Myocyte (in vitro differentiated cells): Measurements from ENCODE around the gene CHST15. TPM values are rescaled to one million over a fixed set of nuclear protein-coding genes. Genes with fewer than 3 reads are reported as not detected.
A peak's percentile ranks its signal among the peaks of the same experiment; 100 is the strongest.

Experiments used
- DNase-seq: peaks from one replicate; pipeline ENCODE4 v3.0.0-alpha.2; 2012; ENCODE audit warnings: low read depth
- total RNA-seq: library from RNA; depleted of rRNA; stranded (reverse); fragments of >200 nt; gene quantifications from 2 replicates; pipeline ENCODE4 v1.2.3, GENCODE V29; 2014

Gene CHST15
- total RNA-seq, 1 donor from 2014 or later = 26.9 TPM

DNA sequence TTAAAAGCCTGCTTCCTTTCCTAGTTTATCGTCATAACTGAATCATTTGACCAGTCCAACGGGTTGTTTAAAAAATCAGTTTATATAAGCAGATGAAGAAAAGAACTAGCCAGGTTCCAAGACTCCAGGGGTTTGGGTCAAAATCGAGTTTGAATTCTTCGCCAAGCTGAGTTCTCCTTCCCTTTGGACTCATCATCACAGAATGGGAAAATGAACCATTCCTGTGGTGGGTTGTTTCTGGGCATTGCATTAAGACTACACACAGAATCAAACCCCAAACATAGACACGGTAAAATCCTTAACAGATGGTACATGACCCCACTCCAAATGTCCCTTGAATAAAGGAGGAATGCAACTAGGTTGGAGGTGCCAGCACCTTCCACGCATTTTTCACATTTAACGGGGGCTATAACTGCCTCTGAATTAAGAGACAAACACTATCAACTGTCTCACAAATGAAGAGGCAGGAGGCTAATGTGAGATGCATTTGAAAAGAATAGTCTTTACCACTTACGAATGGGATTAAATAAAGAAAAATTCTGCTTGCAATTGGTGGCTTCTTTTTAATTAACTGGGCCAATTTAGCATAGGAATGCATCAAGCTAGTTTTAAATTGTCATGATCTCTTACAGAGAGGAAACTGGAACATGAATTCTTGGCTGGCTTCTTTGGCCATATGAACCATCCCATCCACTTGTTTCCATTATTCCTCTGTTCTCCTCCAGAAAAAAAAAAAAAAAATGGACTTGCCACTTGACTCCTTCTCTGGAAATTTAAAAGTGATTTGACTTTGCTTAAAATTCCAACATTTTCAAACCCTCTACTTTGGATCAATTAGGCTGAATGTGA lies 61.1 kb downstream of the CHST15 start:
- no peak for DNase-seq

DNA sequence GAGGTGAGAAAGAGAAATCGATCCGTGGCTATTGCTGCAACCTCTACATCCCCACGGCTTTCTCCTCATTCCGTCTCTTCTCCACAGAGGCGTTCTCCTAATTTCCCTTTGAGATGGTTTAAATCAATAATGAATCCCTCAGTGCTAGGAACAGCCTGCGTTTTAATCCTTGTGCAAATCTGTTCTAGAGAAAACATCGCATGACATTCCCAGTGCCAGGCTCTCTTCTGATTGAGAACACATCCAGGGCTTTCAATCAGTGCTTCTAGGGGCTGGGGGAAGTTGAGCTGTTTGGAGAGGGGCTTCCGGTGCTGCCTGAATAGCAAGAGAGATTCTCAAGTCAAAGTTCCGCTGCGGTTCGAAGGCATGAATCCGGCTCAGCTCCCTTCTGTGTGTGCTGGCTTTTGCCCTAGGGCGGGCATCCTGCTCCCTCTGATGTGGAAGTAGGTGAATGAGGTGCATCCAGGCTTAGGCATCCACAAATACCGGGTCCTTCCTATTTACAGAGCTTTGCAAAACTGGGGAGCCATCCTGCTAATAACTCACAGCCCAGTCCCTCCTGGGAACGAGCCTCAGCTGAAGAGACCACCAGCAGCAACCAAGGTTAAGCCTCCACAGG lies 62.8 kb downstream of the CHST15 start:
- no peak for DNase-seq

DNA sequence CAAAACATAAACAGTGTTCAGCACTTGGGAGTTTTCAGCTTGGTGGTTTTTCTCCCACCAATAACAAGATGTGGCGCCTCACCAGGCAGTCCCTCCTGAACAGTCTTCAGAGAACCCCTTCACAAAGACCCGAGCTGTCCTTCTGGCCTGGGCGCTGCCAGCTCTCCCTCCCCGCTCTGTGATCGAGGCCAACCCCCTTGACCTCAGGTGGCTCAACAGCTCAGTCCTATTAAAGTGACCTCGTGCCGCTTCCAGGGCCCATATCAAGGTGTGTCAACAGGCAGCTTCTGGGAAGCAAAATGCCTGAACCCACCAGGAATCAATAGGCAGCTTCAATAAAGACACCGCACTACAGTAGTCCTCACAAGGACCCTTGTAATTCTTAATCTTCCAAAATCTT lies 63.3 kb downstream of the CHST15 start:
- no peak for DNase-seq

DNA sequence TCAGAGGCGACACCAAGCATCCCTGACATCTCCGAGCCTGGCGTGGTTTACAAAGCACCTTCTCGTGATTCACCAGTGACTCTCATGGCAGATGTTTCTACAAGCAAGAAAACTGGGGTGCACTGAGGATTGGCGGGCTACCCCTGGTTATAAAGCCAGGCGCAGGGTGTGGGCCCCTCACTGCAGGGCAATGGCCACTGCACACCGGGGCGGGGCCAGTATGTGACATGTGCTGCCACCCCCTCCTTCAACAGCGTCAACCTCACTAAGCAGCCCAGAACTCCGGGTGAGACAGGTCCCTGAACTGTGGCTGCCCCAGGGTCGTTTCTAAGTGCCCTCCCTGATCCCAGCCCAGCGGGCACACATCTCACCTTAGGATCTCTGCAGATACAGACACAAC lies 63.8 kb downstream of the CHST15 start:
- DNase-seq = no peak

DNA sequence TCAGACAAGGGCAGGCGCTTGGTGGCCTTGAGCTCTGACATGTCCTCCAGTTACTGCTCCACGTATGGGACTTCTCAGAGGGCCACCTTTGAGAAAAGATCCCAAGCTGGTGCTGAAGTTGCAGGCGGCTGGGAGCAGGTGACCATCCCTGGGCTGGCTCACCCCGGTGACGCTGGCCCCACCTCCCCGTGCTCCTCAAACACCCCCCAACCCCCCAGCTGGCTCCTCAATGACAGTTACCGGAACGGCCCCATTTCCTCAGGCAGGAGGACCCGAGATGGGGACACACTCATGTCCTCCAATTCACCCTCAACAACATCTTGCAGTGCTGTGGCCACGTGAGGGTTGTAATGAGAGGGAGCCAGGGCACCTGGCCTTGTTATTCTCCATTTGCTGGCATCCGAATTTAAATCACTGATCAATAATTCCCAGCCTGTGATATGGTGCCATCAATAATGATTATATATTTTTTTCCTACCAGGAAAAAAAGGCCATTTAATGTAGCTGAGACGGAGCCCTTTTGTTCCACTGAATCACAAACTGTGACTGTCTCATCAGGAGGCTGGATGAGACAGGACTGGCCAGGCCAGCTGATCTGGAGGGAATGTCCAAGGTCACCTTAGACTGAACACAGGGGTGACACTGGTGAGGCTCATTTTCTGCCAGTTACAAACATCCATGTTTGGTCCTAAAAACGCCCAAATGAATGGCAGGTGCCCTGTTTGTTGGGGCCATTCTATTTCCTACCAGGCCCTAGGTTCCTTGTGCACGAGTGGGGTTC lies 64.5 kb downstream of the CHST15 start:
- DNase-seq = no peak

DNA sequence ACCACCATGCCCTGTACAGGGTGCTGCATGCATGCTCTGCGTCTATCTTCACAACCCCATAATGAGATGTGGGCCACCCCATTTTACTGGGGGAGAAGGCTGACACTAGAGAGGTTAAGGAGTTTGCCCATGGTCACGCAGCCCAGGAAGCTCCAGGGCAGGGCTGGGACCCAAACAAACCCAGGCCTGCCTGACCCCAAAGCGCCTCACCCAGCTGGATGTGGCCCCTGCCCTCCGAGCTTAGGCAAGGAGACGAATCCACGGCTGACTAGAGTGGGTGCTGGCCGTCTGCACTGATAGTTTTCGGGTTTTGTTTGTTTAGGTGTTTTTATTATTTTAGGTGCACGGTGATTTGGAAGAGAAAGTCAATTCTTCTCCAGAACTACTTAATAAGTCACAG lies 65.7 kb downstream of the CHST15 start:
- no peak for DNase-seq

DNA sequence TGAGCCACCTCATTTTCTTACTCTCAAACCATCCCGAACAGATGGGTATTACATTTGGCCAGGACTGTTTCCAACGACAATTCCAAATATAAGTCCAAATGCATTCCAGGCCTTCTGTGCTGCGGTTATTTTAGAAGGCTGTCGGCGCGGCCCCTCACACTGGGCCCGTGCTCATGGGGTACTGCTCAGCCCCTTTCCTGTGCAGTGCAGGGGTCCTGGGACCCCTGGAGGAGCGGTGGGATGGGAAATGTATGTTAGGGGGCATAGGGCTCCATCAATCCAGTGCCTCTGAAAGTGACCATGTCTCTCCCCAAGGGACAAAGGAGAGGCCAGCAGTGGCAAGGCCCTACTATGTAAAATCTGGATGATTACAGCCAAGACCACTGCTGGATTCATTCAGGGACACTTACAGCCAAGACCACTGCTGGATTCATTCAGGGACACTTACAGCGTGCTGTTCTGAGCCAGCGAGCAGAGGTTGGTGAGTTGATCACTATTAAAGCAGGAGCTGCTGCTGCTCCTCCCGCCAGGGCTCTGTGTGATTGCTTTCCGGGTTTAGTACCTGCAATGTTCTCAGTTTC lies 66.3 kb downstream of the CHST15 start:
- no peak for DNase-seq

DNA sequence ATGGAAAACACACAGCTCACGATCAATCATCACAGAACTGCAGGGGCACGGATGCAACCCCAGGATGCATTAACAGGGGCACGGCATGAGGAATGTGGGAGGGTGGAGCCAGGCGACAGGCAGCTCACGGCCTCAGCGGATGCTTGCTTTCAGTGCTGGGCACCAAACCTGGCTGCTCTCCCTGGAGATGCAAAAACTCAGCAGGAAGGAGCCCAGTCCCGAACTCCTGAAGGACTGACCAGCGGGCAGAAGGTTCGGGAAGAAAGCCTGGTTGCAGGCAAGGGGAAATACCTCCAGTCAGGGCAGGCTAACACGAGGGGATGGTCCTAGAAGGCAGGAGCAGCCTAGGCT lies 66.8 kb downstream of the CHST15 start:
- DNase-seq = no peak

DNA sequence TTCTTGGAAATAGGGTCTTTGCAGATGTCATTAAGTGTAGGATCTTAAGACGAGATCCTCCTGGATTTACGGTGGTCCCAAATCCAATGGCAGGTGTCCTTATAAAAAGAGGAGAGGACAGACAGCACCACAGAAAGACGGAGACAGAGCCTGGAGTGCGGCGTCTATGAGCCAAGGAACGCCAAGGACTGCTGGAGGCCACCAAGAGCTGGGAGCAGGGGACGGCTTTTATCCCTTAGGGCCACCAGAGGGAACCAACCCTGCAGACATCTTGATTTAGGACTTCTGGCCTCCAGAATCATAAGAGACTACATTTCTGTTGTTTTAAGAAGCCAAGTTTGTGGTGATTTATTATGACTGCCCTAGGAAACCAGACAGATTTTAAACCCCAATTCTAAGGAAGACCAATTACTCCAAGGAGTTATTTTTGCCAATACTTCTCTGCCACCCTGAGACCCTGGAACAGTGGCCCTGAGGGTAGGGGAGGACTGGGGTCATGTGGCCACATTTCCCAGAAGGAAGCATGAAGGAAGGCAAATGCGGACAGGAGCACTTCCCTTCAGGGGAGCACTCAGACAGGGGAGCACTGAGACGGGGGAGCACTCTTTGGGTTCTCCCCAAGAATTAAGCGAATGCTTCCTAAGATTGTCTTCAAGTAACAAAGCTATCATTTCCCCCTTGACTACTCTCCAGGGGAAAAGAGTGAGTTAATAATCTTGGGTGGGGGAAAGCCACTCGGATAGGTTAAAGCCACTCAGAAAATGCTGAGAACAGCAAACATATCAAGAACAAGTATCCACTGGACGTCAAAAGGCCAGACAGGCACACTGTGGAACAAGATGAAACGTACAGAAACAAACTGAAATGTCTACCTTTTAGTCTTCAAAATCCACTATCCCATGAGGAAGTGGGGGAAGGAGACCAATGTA lies 67.5 kb downstream of the CHST15 start:
- DNase-seq = peak; percentile 54

DNA sequence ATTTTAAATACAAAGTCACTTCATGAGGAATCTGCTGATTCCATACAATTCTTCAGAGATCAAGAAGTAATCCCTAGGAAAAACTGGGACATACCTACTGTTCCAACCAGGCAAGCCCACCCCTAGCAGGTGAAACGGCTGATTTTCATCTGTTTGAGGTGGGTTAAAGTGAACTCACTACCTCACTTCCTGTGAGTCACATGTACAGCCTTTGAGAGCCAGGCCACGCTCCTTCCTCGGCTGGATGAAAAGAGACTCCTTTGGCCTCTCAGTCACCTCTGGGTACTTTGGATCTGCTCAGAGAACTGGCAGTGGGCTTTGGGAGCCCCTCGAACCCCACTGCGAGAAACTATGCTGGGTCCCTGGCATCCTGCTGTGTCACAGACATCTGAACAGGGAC lies 68.2 kb downstream of the CHST15 start:
- no peak for DNase-seq

DNA sequence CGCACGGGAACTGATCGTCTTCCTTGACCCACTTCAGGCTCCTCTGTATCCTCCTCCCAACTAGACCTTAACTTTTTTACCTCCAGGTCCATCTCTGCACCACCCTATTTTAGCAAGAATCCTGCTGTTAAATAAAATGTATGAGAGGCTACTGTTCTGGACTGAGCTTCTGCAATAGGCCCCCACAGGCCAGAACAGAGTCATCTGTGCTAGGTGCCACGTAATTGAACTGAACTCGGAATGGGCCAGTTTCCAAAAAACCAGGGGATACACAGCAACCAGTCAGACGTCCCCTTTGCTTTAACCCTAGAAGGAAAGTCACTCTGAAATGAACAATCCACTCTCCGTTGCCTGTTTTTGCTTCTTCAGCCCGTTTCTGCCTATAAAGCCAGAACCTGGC lies 71.3 kb downstream of the CHST15 start:
- DNase-seq = no peak

DNA sequence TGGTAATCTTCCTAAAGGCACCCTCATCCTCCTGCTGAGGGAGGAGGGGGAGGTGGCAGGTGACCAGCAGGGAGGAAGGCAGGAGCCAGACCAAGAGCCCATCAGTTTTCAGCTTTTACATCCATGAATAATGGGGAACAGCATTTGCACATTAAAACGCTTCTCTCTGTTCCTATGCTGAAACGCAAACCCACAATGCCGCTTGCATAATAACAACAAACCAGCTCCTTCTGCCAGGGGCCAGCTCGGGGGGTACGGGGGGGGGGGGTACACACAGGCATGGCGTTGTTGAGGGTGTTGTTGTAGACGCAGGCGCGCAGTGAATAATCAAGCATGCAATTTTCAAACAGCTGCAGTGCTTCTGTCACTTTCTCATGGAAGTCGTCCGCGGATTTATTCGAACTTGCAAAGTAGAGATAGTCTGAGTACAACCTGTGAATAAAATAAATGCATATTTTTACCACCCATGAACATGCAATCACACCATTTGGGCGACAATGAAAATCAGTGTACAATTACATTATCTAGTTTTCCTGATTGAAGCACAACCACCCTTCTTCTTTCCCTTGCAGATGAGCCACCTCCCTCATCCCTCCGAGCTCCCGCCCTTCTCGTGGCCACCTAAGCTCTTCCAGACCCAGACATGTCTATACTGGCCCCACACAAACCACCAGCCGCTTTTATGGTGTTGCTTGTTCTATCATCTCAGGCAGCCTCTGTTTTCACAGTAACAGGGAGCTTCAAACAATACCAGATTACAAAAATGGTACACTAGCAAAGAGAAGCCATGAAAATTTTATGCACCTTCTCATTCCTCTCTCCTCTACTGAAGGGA lies 72.2 kb downstream of the CHST15 start:
- no peak for DNase-seq

DNA sequence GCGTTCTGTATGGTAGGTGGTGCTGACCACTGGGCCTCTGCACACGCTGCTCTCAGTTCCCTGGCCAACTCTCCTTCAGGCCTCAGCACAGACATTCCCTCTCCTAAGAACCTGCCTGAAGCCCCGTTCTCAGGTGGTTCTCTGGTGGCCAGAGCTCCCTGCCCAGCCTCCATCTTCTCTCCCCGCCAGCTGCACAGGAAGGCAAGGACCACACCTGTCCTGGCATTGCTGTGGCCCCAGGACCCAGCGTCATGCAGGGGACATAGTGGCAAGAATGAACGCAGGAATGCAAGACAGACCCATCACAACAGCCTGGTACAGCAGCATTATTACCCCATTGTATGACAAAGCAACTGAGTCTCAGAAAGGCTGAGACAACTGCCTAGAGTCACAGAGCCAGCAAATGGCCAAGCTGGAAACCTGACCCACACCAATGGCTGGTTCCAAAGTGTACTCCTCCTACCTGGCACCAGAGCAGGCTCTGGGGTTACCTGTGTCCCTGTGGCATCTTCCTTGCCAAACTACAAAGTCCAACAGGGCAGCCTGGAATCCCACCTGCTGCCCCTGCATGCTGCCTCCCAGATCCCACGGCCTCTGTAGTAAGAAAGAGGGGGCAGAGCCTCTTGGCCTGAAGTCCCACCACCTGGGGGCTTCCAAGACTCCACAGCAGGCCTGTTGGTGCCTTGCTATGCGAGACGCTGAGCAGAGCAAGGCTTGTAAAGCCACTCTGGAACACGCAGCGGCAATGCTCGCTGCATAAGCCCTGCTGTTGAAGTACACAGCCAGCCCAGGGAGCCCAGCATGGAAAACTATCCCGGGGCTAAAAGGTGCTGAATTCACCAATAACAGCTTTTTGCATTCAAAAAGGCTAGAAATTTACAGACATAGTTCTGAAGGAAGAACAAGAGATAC lies 73.3 kb downstream of the CHST15 start:
- DNase-seq = no peak

DNA sequence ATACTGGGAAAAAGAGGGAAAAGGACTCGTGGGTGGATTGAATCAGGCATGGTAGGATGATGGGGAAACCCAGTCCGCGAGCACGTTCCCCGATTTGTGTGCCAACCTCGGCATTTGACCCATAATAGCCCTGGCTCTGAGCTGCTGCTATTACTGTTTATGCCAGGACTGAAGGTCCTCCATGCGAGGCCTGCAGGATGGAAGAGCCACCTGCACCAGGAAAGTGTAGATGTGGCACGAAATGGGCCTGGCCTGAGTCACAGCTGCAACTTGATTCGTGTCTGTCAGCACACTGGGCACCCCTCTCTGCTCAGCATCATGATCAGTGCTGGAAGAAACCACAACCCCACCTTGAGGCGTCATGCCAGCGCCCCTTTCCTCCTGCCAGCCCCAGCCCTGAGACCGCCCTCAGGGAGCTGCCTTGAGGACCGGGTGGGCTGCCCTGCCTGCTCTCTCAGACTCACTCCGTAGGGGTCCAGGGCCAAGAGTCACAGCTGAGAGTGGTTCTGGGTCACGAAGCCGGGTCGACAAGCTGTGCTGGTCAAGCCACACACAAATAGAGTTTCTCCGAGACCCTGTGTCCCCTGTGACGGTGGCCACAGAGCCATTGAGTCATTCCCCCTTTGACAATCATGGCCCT lies 74.4 kb downstream of the CHST15 start:
- DNase-seq = no peak

DNA sequence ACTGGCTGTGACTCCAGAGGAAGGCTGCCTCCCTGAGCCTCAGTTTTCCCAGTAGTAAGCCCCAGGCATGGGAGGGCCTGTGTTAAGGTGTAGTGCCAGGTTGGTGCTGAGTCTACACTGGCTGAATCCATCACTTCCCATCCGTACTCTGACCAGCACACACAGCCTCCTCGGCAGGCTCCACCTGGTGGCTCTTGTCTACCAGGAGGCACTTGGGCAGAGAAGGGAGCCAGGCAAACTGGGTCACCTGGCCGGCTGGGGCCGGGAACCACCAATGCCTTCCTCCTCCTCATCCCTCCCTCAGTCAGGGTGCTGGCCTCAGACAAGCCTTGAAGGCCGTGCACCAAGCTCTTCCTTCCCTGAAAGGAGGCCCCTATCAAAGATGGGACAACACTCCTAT lies 75.7 kb downstream of the CHST15 start:
- DNase-seq = no peak

DNA sequence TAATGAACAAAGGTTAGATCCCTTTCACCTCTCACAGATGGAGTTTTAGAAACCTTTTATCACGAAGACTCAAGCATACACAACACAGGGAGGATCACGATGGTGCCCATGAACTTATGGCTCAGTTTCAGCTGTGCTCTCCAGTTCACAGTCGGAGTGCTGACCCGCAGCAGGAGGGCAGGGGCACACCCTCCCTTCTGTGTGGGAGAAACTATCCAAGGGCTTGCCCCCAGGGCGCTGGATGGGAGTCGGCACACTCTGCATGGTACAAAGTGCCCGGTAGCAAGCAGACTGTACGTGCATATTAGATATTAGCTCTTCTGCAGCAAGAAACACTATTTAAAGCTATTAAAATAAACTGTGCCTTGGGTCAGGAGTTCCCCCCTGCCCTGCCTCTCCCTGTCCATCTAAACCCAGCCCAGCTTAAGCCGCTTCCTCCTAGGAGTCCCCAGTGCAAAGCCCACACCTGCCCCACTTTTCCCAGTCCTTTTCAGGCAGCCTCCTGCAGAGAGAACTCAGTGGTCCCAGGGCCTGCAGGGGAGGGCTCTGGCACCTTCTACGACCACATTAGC lies 76.5 kb downstream of the CHST15 start:
- no peak for DNase-seq

DNA sequence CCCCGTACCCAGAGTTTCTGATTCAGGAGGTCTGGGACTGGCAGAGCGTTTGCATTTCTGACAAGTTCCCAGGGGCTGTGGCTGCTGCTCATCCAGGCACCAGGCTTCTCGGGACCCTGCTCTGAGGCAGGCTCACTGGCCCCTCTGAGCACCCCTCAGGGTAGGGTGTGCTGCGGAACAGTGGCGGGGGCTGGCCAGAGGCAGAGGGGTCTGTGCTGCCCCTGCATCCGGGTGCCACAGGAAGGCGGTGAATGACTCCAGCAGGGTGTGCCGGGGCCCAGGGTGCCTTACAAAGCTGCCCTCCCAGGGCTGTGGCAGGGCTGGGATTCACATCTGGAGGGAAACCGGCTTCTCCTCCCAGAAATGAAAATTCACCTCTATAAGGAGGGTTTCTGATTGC lies 77.4 kb downstream of the CHST15 start:
- DNase-seq = no peak
